Left ventricle myocardium inferior (tissue), 1 donor: ENCODE measurements around the gene CMIP. TPM values are rescaled to one million over a fixed set of nuclear protein-coding genes. Genes with fewer than 3 reads are reported as not detected.

Experiments
- DNase-seq: peaks from one replicate; pipeline ENCODE4 v3.0.0-alpha.2; 2020
- H3K27ac ChIP-seq: fragments of 200-600 bp; replicated peaks from 2 replicates; pipeline ENCODE4 v1.8.0; 2021
- H3K27me3 ChIP-seq: fragments of 200-600 bp; 2 replicates; pipeline ENCODE4 v1.8.0; 2021; ENCODE audit warnings: low read depth
- H3K36me3 ChIP-seq: fragments of 200-600 bp; 2 replicates; pipeline ENCODE4 v1.8.0; 2021
- H3K4me1 ChIP-seq: fragments of 200-600 bp; 2 replicates; pipeline ENCODE4 v1.8.0; 2021
- H3K4me3 ChIP-seq: fragments of 200-600 bp; 2 replicates; pipeline ENCODE4 v1.8.0; 2021; ENCODE audit warnings: mild to moderate bottlenecking, moderate library complexity
- H3K9me3 ChIP-seq: fragments of 200-600 bp; replicated peaks from 2 replicates; pipeline ENCODE4 v1.8.0; 2021
- intact Hi-C: fragments of 100-400 bp; cut with micrococcal nuclease; formaldehyde crosslinking; loops from one replicate; pipeline ENCODE4 v1.11.0; 2022
- total RNA-seq: library from RNA; stranded (reverse); fragmentation: NEBNext Ultra II Directional; extraction: Animal tissue kit (Norgen Biotek cat#: 25700); gene quantifications from one replicate; pipeline ENCODE4 v1.2.1, GENCODE V29; 2021
- TF ChIP-seq, protein P1 (sequence below): fragments of 200-600 bp; IDR thresholded peaks from 2 replicates; pipeline ENCODE4 v1.8.0; 2021; ENCODE audit warnings: antibody characterized with exemption, mild to moderate bottlenecking, borderline replicate concordance
- donor health status: DM: no; HTN: yes; CAD: no; lungs with severe emphysema.

Gene CMIP
- total RNA-seq, 1 donor from 2014 or later = 11.2 TPM

DNA sequence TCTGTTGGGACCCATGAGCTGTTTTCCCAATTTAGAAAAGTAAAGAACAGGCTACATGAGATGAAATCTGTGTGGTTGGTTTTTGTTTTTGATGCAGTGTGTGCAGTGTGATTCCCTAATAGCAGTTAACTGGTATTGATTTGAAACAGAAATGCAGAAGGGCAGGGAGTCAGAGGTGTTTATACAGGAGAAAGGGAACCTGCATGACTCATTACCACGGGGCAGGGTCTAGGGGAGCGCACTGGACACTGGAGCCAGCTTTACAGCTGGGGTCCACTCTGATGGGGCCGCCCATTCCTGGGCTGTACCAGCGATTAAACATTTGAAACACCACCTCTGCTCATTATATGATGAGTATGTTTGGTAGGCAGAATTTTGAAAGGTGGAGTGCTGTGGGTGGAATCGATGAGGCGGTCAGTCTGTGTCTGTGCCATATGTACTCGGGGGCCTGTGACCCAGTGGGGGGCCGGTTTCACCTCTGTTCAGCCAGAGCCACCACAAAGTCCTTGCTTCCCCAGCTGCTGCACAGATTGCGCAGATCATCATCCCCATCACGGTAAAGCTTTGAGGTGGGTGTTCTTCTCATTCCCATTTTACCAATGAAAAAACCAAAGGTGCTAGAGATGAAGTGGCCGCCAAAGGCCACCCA lies 142.5 kb downstream of the CMIP start:
- no peak overlapping the region for H3K27ac ChIP-seq
- no peak overlapping the region for H3K4me3 ChIP-seq
- peaks cover 28% of the 10 kb centered on the region for H3K4me1 ChIP-seq
- no peak for DNase-seq
- H3K27me3 ChIP-seq = no peaks in the 10 kb centered on the region
- intact Hi-C loops = no loop called here
- TF ChIP-seq, protein P1, sequence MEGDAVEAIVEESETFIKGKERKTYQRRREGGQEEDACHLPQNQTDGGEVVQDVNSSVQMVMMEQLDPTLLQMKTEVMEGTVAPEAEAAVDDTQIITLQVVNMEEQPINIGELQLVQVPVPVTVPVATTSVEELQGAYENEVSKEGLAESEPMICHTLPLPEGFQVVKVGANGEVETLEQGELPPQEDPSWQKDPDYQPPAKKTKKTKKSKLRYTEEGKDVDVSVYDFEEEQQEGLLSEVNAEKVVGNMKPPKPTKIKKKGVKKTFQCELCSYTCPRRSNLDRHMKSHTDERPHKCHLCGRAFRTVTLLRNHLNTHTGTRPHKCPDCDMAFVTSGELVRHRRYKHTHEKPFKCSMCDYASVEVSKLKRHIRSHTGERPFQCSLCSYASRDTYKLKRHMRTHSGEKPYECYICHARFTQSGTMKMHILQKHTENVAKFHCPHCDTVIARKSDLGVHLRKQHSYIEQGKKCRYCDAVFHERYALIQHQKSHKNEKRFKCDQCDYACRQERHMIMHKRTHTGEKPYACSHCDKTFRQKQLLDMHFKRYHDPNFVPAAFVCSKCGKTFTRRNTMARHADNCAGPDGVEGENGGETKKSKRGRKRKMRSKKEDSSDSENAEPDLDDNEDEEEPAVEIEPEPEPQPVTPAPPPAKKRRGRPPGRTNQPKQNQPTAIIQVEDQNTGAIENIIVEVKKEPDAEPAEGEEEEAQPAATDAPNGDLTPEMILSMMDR = no peak
- H3K9me3 ChIP-seq = no peaks in the 10 kb centered on the region
- no peaks in the 10 kb centered on the region for H3K36me3 ChIP-seq

DNA sequence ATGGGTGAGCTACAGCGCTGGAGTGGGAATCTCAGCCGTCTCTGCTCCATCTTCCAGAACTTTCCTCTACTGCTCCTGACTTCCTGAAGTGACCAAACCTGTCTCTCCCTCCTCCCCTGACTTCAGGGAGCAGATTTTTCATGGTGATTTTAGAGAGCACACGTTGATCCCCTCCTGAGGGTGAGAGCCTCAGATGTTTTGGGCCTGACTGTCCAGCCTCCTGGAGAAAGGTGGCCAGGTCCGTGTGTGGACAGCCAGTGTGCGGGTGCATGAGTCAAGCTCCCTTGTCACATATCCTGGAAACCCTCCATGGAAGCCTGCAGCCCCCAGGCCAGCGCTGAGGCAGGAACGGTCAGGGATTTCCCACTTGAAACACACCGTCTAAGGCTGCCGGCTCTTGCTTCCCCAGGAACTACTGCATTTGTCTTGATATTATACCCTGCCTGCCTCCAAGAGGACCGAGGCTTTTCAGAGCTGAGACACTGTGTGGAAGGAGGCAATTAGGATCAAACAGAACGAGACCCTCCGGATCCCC lies 143.1 kb downstream of the CMIP start:
- Histone ChIP-seq H3K4me1 (peaks cover 27% of the 10 kb centered on the region), H3K9me3 (no peaks in the 10 kb centered on the region), H3K27me3 (no peaks in the 10 kb centered on the region), H3K4me3 (no peak overlapping the region), H3K27ac (no peak overlapping the region), H3K36me3 (no peaks in the 10 kb centered on the region)
- TF ChIP-seq, protein P1 = no peak
- DNase-seq = no peak
- intact Hi-C loops = no loop called here

DNA sequence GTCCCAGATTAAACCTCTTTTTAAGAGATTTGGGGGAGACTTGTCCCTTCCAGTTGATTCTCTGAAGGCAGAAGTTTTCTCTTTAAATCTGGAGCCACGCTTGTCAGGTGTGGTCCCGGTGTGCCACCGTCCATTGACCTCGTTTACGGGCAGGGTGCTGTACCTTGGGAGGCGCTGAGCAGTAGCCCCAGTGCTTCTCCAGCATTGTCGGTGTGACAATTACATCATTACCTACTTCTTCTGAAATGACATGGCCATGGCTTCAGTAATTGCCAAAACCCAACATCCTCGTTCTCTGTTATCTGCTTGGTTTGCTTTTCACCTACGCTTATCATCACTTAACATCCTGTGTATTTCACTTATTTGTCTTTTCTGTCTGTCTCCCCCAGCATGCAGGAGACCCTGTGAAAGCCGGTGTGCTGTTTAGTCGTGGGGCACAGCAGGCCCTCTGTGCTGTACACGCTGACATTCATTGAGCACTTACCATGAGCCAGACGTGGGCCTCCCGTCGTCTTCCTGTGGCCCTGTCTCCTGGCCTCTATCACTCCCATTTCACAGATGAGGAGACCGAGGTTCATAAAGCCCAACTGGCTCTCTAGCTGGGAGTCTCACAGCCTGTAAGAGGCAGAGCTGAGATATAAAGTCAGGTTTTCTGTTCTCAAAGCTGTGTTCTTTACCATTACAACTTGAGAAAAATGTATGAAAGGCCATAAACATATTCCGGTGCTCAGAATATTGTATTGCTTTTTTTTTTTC lies 143.9 kb downstream of the CMIP start:
- no peaks in the 10 kb centered on the region for H3K9me3 ChIP-seq
- no peak for DNase-seq
- H3K27ac ChIP-seq = no peak overlapping the region
- H3K36me3 ChIP-seq = no peaks in the 10 kb centered on the region
- no peaks in the 10 kb centered on the region for H3K27me3 ChIP-seq
- intact Hi-C loops = no loop called here
- no peak overlapping the region for H3K4me3 ChIP-seq
- peaks cover 20% of the 10 kb centered on the region for H3K4me1 ChIP-seq
- TF ChIP-seq, protein P1 = no peak

DNA sequence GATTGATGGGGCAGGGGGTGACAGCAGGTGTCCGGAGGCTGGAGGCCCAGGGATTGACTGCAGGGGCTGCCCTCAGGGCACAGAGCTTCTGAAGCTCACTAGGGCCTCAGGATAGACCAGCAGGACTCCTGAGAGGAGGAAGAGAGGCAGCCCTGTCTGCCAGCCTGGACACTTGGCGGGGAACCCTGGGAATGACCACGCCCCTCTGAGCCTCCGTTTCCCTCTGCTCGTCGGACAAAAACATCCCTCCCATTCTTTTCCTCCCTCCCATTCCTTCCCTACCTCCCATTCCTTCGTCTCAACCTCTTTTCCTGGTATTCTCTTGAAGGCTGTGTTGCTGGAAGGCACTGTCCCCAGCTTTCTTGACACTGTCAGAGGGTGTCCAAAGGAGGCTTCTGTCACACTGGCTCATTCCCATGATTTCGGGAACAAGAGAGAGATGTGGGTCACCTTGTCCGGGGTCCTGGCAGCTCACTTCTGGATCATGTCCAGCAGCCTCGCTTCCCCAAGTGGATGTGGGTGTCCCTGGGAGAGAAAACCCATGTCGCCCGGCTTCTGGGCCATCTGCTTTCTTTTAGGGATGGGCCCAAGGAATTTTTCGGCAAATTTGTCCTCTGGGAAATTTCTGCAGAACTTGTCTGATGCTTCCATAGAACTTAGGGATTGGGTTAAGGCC lies 145.5 kb downstream of the CMIP start:
- H3K4me3 ChIP-seq = no peak overlapping the region
- no peak for DNase-seq
- intact Hi-C loops = no loop called here
- no peaks in the 10 kb centered on the region for H3K27me3 ChIP-seq
- TF ChIP-seq, protein P1 = no peak
- peaks cover 9% of the 10 kb centered on the region for H3K4me1 ChIP-seq
- no peaks in the 10 kb centered on the region for H3K36me3 ChIP-seq
- no peaks in the 10 kb centered on the region for H3K9me3 ChIP-seq
- H3K27ac ChIP-seq = no peak overlapping the region

DNA sequence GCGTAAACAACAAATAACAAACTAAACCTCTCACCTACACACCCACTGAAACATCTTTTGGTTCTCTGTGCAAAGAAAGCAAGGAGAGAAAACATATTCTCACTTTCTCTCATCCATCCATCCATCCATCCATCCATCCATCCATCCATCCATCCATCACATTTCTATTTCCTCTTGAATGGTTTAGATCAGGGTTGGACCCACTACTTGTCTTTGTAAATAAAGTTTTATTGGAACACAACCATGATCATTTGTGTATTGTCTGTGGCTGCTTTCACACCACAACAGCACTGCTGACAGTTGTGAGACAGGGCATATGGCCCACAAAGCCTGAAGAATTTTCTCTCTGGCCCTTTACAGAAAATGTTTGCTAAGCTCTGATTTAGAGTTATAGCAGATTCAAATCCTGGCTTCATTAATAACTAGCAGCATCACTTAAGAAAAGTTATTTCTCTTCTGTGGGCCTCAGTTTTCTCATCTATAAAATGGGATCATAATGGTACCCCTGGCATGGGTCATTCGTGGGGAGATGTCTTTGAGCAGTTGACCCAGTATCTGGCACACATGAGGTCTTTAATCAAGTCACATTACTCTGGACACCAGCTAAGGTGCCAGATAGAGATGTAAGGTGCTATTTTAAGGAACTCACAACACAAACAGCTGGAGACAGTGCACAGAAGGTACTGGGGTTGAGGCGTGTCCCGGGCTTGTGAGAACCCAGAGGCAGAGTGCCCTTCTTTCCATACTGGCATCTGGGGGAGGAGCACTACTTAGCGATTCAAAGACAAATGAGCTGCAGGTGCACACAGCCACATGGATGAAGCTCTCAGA lies 146.3 kb downstream of the CMIP start:
- TF ChIP-seq, protein P1 = no peak
- H3K4me1 ChIP-seq = peaks cover 9% of the 10 kb centered on the region
- intact Hi-C loops = no loop called here
- no peak overlapping the region for H3K4me3 ChIP-seq
- H3K36me3 ChIP-seq = no peaks in the 10 kb centered on the region
- H3K27ac ChIP-seq = no peak overlapping the region
- DNase-seq = no peak
- H3K9me3 ChIP-seq = no peaks in the 10 kb centered on the region
- no peaks in the 10 kb centered on the region for H3K27me3 ChIP-seq
